COLO668 (cell line): ENCODE results near the gene NSG1.
"Not testable (repeated sequence)": the region's sequence is repeated elsewhere in the genome, so short reads cannot be mapped to it uniquely, and the experiment has no call there.

Source experiments
- DNase-seq: peaks from one replicate; lab custom pipeline; 2025; ENCODE audit not compliant: unreplicated experiment; lab: John Stamatoyannopoulos, UW

Gene NSG1

GRCh38 chr4:4465238-4465637 is 78.3 kb downstream of the NSG1 start:
- DNase-seq, result not testable (repeated sequence)
